ENCODE data around the gene FOXO1.

The FOXO1 gene

GRCh38 chr13:40572961-40573360, 93.5 kb downstream of the FOXO1 start:
- Histone ChIP-seq H3K18ac (ENCODE audit: low read length) (no peak overlapping the region), H3K9ac (ENCODE audit: low read length) (no peak overlapping the region), H3K4me1 (ENCODE audit: control insufficient read depth in 1 of 2, insufficient read depth in 2 of 2, low read length in 2 of 2) (peaks cover 6 to 8% of the 10 kb centered on the region in 2 experiments), H3K27me3 (ENCODE audit: insufficient read depth, low read length) (no peaks in the 10 kb centered on the region), H4K12ac (ENCODE audit: low read depth, low read length) (no peak overlapping the region), H3K4ac (ENCODE audit: low read depth, low read length) (peak overlapping the region; percentile 57), H4K8ac (ENCODE audit: low read depth, low read length) (no peak overlapping the region), H3K79me1 (ENCODE audit: low read length) (no peaks in the 10 kb centered on the region), H3K9me3 (ENCODE audit: insufficient read depth, low read depth, low read length) (no peaks in the 10 kb centered on the region), H2AK5ac (ENCODE audit: low read length) (no peak overlapping the region), H3K27ac (ENCODE audit: low read depth, low read length) (no peak overlapping the region), H4K91ac (ENCODE audit: low read depth, low read length) (no peak overlapping the region), H2BK5ac (ENCODE audit: low read depth, low read length, poor library complexity) (no peak overlapping the region), H3K4me2 (ENCODE audit: low read length) (no peak overlapping the region), H3K79me2 (ENCODE audit: control insufficient read depth, insufficient read depth, low read length, poor library complexity) (peaks cover 18% of the 10 kb centered on the region), H3K23ac (ENCODE audit: low read length) (no peak overlapping the region), H3K36me3 (ENCODE audit: control insufficient read depth in 1 of 2, insufficient read depth in 2 of 2, low read length in 2 of 2) (no peaks in the 10 kb centered on the region), H3K14ac (ENCODE audit: low read length) (no peak overlapping the region), H3K4me3 (ENCODE audit: low read depth, low read length) (no peak overlapping the region), H2BK12ac (ENCODE audit: low read length) (no peak overlapping the region), H2BK120ac (ENCODE audit: insufficient read depth, low read length, poor library complexity) (no peak overlapping the region), H2AFZ (ENCODE audit: insufficient read depth, low read length, poor library complexity) (no peak overlapping the region)
- WGBS (ENCODE audit: extremely low coverage, insufficient coverage, insufficient read length) = no CpG with 5 or more reads among the region's 1 CpG
- DNase-seq = no peak

GRCh38 chr13:40571338-40571963, 95.0 kb downstream of the FOXO1 start:
- H2BK120ac ChIP-seq (ENCODE audit: insufficient read depth, low read length, poor library complexity) = no peak overlapping the region
- no CpG with 5 or more reads among the region's 6 CpGs for WGBS (ENCODE audit: extremely low coverage, insufficient coverage, insufficient read length)
- no peak overlapping the region for H3K23ac ChIP-seq (ENCODE audit: low read length)
- H3K79me2 ChIP-seq (ENCODE audit: control insufficient read depth, insufficient read depth, low read length, poor library complexity) = peaks cover 21% of the 10 kb centered on the region
- H3K36me3 ChIP-seq (ENCODE audit: control insufficient read depth in 1 of 2, insufficient read depth in 2 of 2, low read length in 2 of 2) = no peaks in the 10 kb centered on the region
- no peak for DNase-seq
- H3K14ac ChIP-seq (ENCODE audit: low read length) = no peak overlapping the region
- peaks cover 6 to 7% of the 10 kb centered on the region in 2 experiments for H3K4me1 ChIP-seq (ENCODE audit: control insufficient read depth in 1 of 2, insufficient read depth in 2 of 2, low read length in 2 of 2)
- no peak overlapping the region for H3K4me3 ChIP-seq (ENCODE audit: low read depth, low read length)
- no peak overlapping the region for H4K8ac ChIP-seq (ENCODE audit: low read depth, low read length)
- peak overlapping the region; percentile 95 for H3K4ac ChIP-seq (ENCODE audit: low read depth, low read length)
- H3K79me1 ChIP-seq (ENCODE audit: low read length) = no peaks in the 10 kb centered on the region
- no peak overlapping the region for H2AK5ac ChIP-seq (ENCODE audit: low read length)
- H3K4me2 ChIP-seq (ENCODE audit: low read length) = no peak overlapping the region
- no peaks in the 10 kb centered on the region for H3K27me3 ChIP-seq (ENCODE audit: insufficient read depth, low read length)
- no peak overlapping the region for H2AFZ ChIP-seq (ENCODE audit: insufficient read depth, low read length, poor library complexity)
- no peak overlapping the region for H3K27ac ChIP-seq (ENCODE audit: low read depth, low read length)
- no peak overlapping the region for H2BK5ac ChIP-seq (ENCODE audit: low read depth, low read length, poor library complexity)
- H2BK12ac ChIP-seq (ENCODE audit: low read length) = no peak overlapping the region
- H4K12ac ChIP-seq (ENCODE audit: low read depth, low read length) = no peak overlapping the region
- no peak overlapping the region for H4K91ac ChIP-seq (ENCODE audit: low read depth, low read length)
- no peak overlapping the region for H3K9ac ChIP-seq (ENCODE audit: low read length)
- H3K18ac ChIP-seq (ENCODE audit: low read length) = peak overlapping the region; percentile 35
- no peaks in the 10 kb centered on the region for H3K9me3 ChIP-seq (ENCODE audit: insufficient read depth, low read depth, low read length)

- Histone ChIP-seq H3K9me3 (ENCODE audit: insufficient read depth, low read depth, low read length) (no peaks in the 10 kb centered on the region), H4K8ac (ENCODE audit: low read depth, low read length) (no peak overlapping the region), H3K9ac (ENCODE audit: low read length) (no peak overlapping the region), H3K79me1 (ENCODE audit: low read length) (peaks cover 2% of the 10 kb centered on the region), H3K4ac (ENCODE audit: low read depth, low read length) (peak overlapping the region; percentile 58), H4K91ac (ENCODE audit: low read depth, low read length) (no peak overlapping the region), H2AK5ac (ENCODE audit: low read length) (no peak overlapping the region), H3K4me3 (ENCODE audit: low read depth, low read length) (no peak overlapping the region), H3K36me3 (ENCODE audit: control insufficient read depth in 1 of 2, insufficient read depth in 2 of 2, low read length in 2 of 2) (no peaks in the 10 kb centered on the region), H2AFZ (ENCODE audit: insufficient read depth, low read length, poor library complexity) (no peak overlapping the region), H3K4me1 (ENCODE audit: control insufficient read depth in 1 of 2, insufficient read depth in 2 of 2, low read length in 2 of 2) (peaks cover 8 to 9% of the 10 kb centered on the region in 2 experiments), H3K18ac (ENCODE audit: low read length) (no peak overlapping the region), H3K79me2 (ENCODE audit: control insufficient read depth, insufficient read depth, low read length, poor library complexity) (peaks cover 23% of the 10 kb centered on the region), H2BK12ac (ENCODE audit: low read length) (no peak overlapping the region), H2BK5ac (ENCODE audit: low read depth, low read length, poor library complexity) (no peak overlapping the region), H3K23ac (ENCODE audit: low read length) (no peak overlapping the region), H4K12ac (ENCODE audit: low read depth, low read length) (no peak overlapping the region), H2BK120ac (ENCODE audit: insufficient read depth, low read length, poor library complexity) (no peak overlapping the region), H3K4me2 (ENCODE audit: low read length) (no peak overlapping the region), H3K27ac (ENCODE audit: low read depth, low read length) (no peak overlapping the region), H3K14ac (ENCODE audit: low read length) (no peak overlapping the region), H3K27me3 (ENCODE audit: insufficient read depth, low read length) (no peaks in the 10 kb centered on the region)
- no peak for DNase-seq
- no CpG with 5 or more reads among the region's 4 CpGs for WGBS (ENCODE audit: extremely low coverage, insufficient coverage, insufficient read length)
Observed at GRCh38 chr13:40570930-40571329, 95.5 kb downstream of the FOXO1 start.

- H3K36me3 ChIP-seq (ENCODE audit: control insufficient read depth in 1 of 2, insufficient read depth in 2 of 2, low read length in 2 of 2) = no peaks in the 10 kb centered on the region
- no peak overlapping the region for H4K12ac ChIP-seq (ENCODE audit: low read depth, low read length)
- H3K27me3 ChIP-seq (ENCODE audit: insufficient read depth, low read length) = no peaks in the 10 kb centered on the region
- H3K9ac ChIP-seq (ENCODE audit: low read length) = no peak overlapping the region
- DNase-seq = peak in 1 of 2 donors; percentile 59
- peaks cover 15 to 19% of the 10 kb centered on the region in 2 experiments for H3K4me1 ChIP-seq (ENCODE audit: control insufficient read depth in 1 of 2, insufficient read depth in 2 of 2, low read length in 2 of 2)
- no CpG with 5 or more reads among the region's 3 CpGs for WGBS (ENCODE audit: extremely low coverage, insufficient coverage, insufficient read length)
- no peak overlapping the region for H2AK5ac ChIP-seq (ENCODE audit: low read length)
- H3K9me3 ChIP-seq (ENCODE audit: insufficient read depth, low read depth, low read length) = no peaks in the 10 kb centered on the region
- no peak overlapping the region for H2BK12ac ChIP-seq (ENCODE audit: low read length)
- no peak overlapping the region for H2BK5ac ChIP-seq (ENCODE audit: low read depth, low read length, poor library complexity)
- H3K18ac ChIP-seq (ENCODE audit: low read length) = no peak overlapping the region
- no peak overlapping the region for H3K4me2 ChIP-seq (ENCODE audit: low read length)
- no peak overlapping the region for H4K8ac ChIP-seq (ENCODE audit: low read depth, low read length)
- no peak overlapping the region for H3K4ac ChIP-seq (ENCODE audit: low read depth, low read length)
- H3K79me1 ChIP-seq (ENCODE audit: low read length) = peaks cover 4% of the 10 kb centered on the region
- H3K79me2 ChIP-seq (ENCODE audit: control insufficient read depth, insufficient read depth, low read length, poor library complexity) = peaks cover 16% of the 10 kb centered on the region
- H3K23ac ChIP-seq (ENCODE audit: low read length) = no peak overlapping the region
- no peak overlapping the region for H3K4me3 ChIP-seq (ENCODE audit: low read depth, low read length)
- no peak overlapping the region for H3K27ac ChIP-seq (ENCODE audit: low read depth, low read length)
- H4K91ac ChIP-seq (ENCODE audit: low read depth, low read length) = no peak overlapping the region
- H2BK120ac ChIP-seq (ENCODE audit: insufficient read depth, low read length, poor library complexity) = no peak overlapping the region
- no peak overlapping the region for H3K14ac ChIP-seq (ENCODE audit: low read length)
- no peak overlapping the region for H2AFZ ChIP-seq (ENCODE audit: insufficient read depth, low read length, poor library complexity)
Observed at GRCh38 chr13:40569024-40569350, 97.5 kb downstream of the FOXO1 start.
